ENCODE results near the gene FOXC1.

GRCh38 chr6:1574083-1574761, 35.5 kb upstream of the FOXC1 start:
- TF ChIP-seq GATA3 (IDR thresholded peaks at IDR 0.05; ENCODE audit: low read depth, low read length) (no peak), GATA2 (IDR thresholded peaks at IDR 0.05; ENCODE audit: low read depth, low read length) (no peak)

Data from SH-SY5Y (cell line).